Neural cell (in vitro differentiated cells): Measurements from ENCODE around the gene PCOLCE2.

Experiments
- EP300 ChIP-seq: fragments of 450-650 bp; conservative IDR thresholded peaks from 2 replicates; pipeline ENCODE4 v1.6.1; 2014; ENCODE audit warnings: antibody characterized with exemption, mild to moderate bottlenecking, moderate library complexity; ENCODE audit not compliant: poor library complexity, severe bottlenecking
- POLR2AphosphoS5 ChIP-seq: IDR thresholded peaks from 2 replicates; pipeline ENCODE4 v1.6.1; 2012
- RAD21 ChIP-seq: fragments of 450-650 bp; conservative IDR thresholded peaks from 2 replicates; pipeline ENCODE4 v1.6.1; 2014; ENCODE audit warnings: antibody characterized with exemption, mild to moderate bottlenecking, moderate library complexity
- TAF1 ChIP-seq: IDR thresholded peaks from 2 replicates; pipeline ENCODE4 v1.6.1; 2012; ENCODE audit warnings: low read depth
- TF ChIP-seq, protein P1 (sequence below): fragments of 450-650 bp; IDR thresholded peaks from 2 replicates; pipeline ENCODE4 v1.5.1; 2014; ENCODE audit warnings: antibody characterized with exemption, mild to moderate bottlenecking, moderate library complexity; ENCODE audit not compliant: poor library complexity, severe bottlenecking

DNA sequence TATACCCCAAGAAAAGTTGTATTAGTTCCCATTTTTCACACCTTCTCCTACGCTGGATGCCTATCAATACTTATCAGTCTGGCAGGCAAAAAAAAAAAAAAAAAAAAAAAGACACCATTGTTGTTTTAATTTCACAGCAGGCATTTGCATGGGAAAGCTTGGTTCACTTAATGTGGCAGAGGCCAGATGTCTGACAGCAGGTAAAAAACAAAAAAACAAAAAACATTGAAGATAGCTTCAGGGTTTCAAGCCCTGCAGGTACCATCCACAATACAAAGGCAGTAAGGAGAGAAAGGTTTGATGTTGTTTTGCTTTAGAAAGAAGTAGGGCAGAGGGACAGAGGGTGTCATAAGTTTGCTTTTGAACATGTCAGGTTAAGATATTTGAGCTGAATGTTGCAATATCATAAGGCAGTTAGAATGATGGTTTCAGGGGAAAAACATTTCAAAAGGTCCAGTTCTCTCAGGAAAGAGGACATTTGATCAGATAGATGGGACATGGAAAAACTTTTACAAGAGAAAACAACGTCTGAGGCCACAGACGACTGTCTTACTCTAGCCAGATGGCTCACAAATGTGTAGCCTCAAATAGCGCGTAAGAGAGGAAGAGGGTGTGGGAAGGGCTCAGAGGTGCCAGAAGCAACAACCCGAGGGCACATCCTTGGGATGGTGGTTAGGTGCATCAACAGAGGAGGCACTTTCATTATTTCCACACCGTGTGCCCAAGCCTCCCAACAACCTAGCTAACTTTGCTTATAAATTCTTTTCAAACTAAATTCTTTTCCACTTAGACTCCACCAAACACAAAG, 25.7 kb downstream of the PCOLCE2 start:
- TF ChIP-seq, protein P1, sequence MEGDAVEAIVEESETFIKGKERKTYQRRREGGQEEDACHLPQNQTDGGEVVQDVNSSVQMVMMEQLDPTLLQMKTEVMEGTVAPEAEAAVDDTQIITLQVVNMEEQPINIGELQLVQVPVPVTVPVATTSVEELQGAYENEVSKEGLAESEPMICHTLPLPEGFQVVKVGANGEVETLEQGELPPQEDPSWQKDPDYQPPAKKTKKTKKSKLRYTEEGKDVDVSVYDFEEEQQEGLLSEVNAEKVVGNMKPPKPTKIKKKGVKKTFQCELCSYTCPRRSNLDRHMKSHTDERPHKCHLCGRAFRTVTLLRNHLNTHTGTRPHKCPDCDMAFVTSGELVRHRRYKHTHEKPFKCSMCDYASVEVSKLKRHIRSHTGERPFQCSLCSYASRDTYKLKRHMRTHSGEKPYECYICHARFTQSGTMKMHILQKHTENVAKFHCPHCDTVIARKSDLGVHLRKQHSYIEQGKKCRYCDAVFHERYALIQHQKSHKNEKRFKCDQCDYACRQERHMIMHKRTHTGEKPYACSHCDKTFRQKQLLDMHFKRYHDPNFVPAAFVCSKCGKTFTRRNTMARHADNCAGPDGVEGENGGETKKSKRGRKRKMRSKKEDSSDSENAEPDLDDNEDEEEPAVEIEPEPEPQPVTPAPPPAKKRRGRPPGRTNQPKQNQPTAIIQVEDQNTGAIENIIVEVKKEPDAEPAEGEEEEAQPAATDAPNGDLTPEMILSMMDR = no peak
- TF ChIP-seq POLR2AphosphoS5 (no peak), EP300 (no peak), RAD21 (no peak), TAF1 (no peak)
